Measurements from ENCODE around the gene SLITRK1.

Gene SLITRK1

DNA sequence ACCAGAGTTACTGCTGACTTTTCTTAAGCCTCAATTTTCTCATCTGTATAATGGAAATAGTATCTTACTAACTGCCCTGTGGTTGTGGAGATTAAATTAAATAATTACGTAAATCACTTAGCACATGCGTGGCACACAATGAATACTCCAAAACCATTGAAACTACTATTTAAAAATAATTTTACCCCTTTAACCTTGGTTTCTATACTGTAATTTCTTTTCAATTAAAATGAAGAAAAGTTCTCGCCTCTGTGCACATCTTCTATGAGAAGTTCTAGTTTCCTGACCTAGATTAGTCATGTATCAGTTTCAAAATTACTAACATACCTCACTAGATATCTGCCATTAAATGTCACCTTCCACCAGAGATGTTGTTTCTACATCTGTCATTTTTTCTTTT lies 5.7 kb downstream of the SLITRK1 start:
- H3K27ac ChIP-seq, result no peak overlapping the region
- H3K4me2 ChIP-seq (ENCODE audit: low read length), result no peak overlapping the region
- H2AFZ ChIP-seq, result no peak overlapping the region
- no peak overlapping the region for H3K4me3 ChIP-seq (ENCODE audit: low read depth, low read length)
- H3K79me2 ChIP-seq, result no peaks in the 10 kb centered on the region
- H3K27me3 ChIP-seq (ENCODE audit: control insufficient read depth, insufficient read depth, low read length), result no peaks in the 10 kb centered on the region
- TF ChIP-seq, protein P1, sequence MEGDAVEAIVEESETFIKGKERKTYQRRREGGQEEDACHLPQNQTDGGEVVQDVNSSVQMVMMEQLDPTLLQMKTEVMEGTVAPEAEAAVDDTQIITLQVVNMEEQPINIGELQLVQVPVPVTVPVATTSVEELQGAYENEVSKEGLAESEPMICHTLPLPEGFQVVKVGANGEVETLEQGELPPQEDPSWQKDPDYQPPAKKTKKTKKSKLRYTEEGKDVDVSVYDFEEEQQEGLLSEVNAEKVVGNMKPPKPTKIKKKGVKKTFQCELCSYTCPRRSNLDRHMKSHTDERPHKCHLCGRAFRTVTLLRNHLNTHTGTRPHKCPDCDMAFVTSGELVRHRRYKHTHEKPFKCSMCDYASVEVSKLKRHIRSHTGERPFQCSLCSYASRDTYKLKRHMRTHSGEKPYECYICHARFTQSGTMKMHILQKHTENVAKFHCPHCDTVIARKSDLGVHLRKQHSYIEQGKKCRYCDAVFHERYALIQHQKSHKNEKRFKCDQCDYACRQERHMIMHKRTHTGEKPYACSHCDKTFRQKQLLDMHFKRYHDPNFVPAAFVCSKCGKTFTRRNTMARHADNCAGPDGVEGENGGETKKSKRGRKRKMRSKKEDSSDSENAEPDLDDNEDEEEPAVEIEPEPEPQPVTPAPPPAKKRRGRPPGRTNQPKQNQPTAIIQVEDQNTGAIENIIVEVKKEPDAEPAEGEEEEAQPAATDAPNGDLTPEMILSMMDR (IDR thresholded peaks at IDR 0.05), result no peak
- H3K36me3 ChIP-seq (ENCODE audit: control insufficient read depth, insufficient read depth, low read length), result no peaks in the 10 kb centered on the region
- no peaks in the 10 kb centered on the region for H3K4me1 ChIP-seq
- H3K9ac ChIP-seq, result no peak overlapping the region
- H3K9me3 ChIP-seq (ENCODE audit: control insufficient read depth, low read length), result no peaks in the 10 kb centered on the region

DNA sequence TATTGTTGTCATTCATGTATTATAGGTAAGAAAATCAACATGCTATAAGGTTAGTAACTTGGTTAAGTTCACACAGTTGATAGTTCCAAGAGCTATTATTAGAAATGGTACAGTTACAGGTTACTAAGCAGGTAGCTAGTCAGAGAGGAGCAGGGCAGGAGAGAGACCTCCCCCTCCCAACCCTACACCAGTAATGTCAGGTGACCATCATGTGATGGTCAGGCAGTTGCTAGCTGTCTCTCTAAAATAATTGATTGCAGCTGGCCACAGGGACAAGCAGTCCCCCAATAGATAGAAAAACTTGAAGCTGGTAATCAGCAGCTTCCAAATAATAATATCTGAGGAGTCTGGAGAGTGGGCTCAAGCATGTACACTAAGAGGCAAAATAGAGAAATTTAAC lies 14.6 kb downstream of the SLITRK1 start:
- no peak overlapping the region for H3K9ac ChIP-seq
- no peaks in the 10 kb centered on the region for H3K79me2 ChIP-seq
- no peak overlapping the region for H3K4me2 ChIP-seq (ENCODE audit: low read length)
- H2AFZ ChIP-seq, result no peak overlapping the region
- TF ChIP-seq, protein P1 (IDR thresholded peaks at IDR 0.05), result no peak
- H3K27me3 ChIP-seq (ENCODE audit: control insufficient read depth, insufficient read depth, low read length), result no peaks in the 10 kb centered on the region
- no peaks in the 10 kb centered on the region for H3K9me3 ChIP-seq (ENCODE audit: control insufficient read depth, low read length)
- no peak overlapping the region for H3K4me3 ChIP-seq (ENCODE audit: low read depth, low read length)
- no peak overlapping the region for H3K27ac ChIP-seq
- no peaks in the 10 kb centered on the region for H3K4me1 ChIP-seq
- H3K36me3 ChIP-seq (ENCODE audit: control insufficient read depth, insufficient read depth, low read length), result no peaks in the 10 kb centered on the region

DNA sequence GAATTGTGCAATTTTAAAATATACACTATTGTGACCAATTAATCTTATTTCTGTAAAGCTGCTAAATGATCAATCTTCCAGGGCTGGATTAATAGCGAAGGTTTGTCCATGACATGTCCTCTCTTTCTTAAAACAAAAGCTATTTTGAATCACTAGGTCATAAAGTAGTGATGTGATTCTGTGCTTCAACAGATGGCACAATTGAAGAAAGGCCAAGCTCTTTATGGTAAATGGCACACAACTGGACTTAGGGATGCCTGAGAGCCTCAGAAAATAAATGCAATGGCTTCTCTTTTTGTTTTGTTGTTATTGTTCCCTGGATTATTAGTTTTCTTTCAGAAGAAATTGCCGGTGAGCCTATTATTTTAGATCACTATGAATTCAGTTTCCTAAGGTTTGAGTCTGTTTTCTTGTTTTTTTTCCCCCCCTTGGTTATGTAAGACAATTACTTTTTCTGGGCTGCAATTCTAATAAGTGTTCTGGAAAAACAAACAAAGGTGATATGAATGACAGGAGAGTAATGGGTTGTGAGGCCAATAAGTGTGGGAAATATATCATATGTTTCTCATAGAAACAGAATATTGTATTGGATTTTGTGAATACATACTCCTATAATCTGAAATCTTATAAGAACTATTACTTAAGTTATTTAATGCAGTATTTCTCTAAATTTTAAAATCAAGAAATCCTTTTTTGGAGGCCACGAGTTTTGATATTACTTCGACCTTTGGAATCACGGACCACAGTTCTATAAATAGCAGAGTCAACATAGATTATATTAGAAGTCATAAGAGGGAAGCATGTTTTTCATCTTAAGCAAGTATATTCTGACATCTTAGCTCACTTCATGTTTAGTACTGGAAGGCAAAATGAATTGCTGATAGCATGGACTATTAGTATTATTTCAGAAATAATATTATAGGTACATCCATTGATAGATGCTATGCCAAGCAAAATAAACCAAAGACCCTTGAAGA lies 16.8 kb downstream of the SLITRK1 start:
- Histone ChIP-seq H3K9me3 (ENCODE audit: control insufficient read depth, low read length) (no peaks in the 10 kb centered on the region), H3K4me2 (ENCODE audit: low read length) (no peak overlapping the region), H3K4me1 (no peaks in the 10 kb centered on the region), H3K27me3 (ENCODE audit: control insufficient read depth, insufficient read depth, low read length) (no peaks in the 10 kb centered on the region), H2AFZ (no peak overlapping the region), H3K4me3 (ENCODE audit: low read depth, low read length) (no peak overlapping the region), H3K79me2 (no peaks in the 10 kb centered on the region), H3K9ac (no peak overlapping the region), H3K36me3 (ENCODE audit: control insufficient read depth, insufficient read depth, low read length) (no peaks in the 10 kb centered on the region), H3K27ac (no peak overlapping the region)
- TF ChIP-seq, protein P1 (IDR thresholded peaks at IDR 0.05), result no peak

DNA sequence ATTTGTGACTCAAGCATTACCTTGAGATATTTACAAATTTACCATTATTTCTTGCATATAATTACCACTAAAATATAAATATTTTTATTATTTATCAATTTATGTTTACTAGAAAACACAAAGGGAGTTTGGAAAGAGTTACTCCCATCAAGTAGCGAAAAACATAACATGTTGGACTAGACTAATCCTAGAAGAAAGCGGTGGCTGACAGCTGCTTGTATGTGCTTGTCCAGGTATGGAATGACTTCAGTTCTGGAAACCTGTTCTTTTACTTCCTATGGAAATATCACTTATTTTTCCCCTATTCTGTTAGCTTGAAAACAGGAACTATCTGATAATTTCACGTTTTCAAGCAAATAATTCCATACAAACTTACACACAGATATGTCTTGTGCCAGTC lies 28.5 kb downstream of the SLITRK1 start:
- TF ChIP-seq, protein P1 (IDR thresholded peaks at IDR 0.05), result no peak
- H3K9ac ChIP-seq, result no peak overlapping the region
- H3K27me3 ChIP-seq (ENCODE audit: control insufficient read depth, insufficient read depth, low read length), result no peaks in the 10 kb centered on the region
- H3K36me3 ChIP-seq (ENCODE audit: control insufficient read depth, insufficient read depth, low read length), result no peaks in the 10 kb centered on the region
- H3K4me3 ChIP-seq (ENCODE audit: low read depth, low read length), result no peak overlapping the region
- no peaks in the 10 kb centered on the region for H3K79me2 ChIP-seq
- no peaks in the 10 kb centered on the region for H3K9me3 ChIP-seq (ENCODE audit: control insufficient read depth, low read length)
- H3K4me2 ChIP-seq (ENCODE audit: low read length), result no peak overlapping the region
- H3K4me1 ChIP-seq, result no peaks in the 10 kb centered on the region
- H3K27ac ChIP-seq, result no peak overlapping the region
- H2AFZ ChIP-seq, result no peak overlapping the region

DNA sequence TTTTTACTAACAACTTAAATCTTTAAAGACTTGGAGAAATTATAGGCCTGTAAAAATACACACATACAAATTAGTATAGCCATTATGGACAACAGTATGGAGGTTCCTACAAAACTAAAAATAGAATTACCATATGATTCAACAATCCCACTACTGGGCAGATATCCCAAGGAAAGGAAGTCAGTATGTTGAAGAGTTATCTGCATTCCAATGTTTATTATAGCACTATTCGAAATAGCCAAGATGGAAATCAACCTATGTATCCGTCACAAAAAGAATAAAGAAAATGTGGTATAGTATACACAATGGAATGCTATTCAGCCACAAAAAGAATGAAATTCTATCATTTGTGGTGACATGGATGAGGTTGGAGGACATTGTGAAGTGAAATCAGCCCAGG lies 37.2 kb downstream of the SLITRK1 start:
- H3K4me2 ChIP-seq (ENCODE audit: low read length), result no peak overlapping the region
- no peaks in the 10 kb centered on the region for H3K79me2 ChIP-seq
- no peaks in the 10 kb centered on the region for H3K4me1 ChIP-seq
- no peaks in the 10 kb centered on the region for H3K36me3 ChIP-seq (ENCODE audit: control insufficient read depth, insufficient read depth, low read length)
- no peak overlapping the region for H3K4me3 ChIP-seq (ENCODE audit: low read depth, low read length)
- no peak overlapping the region for H3K27ac ChIP-seq
- TF ChIP-seq, protein P1 (IDR thresholded peaks at IDR 0.05), result no peak
- H3K9me3 ChIP-seq (ENCODE audit: control insufficient read depth, low read length), result no peaks in the 10 kb centered on the region
- no peaks in the 10 kb centered on the region for H3K27me3 ChIP-seq (ENCODE audit: control insufficient read depth, insufficient read depth, low read length)
- no peak overlapping the region for H3K9ac ChIP-seq
- no peak overlapping the region for H2AFZ ChIP-seq

Data from parathyroid adenoma (tissue), 2 donors.